Calu3 (cell line): ENCODE results near the gene PSMD1. TPM values are rescaled to one million over a fixed set of nuclear protein-coding genes. Genes with fewer than 3 reads are reported as not detected.

Experiments
- BruUV-seq: library from RNA; stranded (reverse); fragments of 400-500 nt; replicated peaks from 2 replicates; lab custom pipeline; 2021; lab: Mats Ljungman, UMichigan
- CTCF ChIA-PET: fragments of 300-600 bp; sonication (Branson Sonifier 250); formaldehyde crosslinking; loops from one replicate; lab custom pipeline; 2022; ENCODE audit warnings: antibody characterized with exemption; lab: Charles Lee
- DNase-seq: peaks from one replicate; pipeline ENCODE4 v3.0.0; 2022
- H3K27ac Mint-ChIP-seq: one replicate; pipeline ENCODE4 v1.8.0; 2022; ENCODE audit warnings: mixed read lengths; ENCODE audit not compliant: unreplicated experiment
- H3K27me3 Mint-ChIP-seq: one replicate; pipeline ENCODE4 v1.8.0; 2022; ENCODE audit warnings: mixed read lengths; ENCODE audit not compliant: unreplicated experiment
- H3K36me3 Mint-ChIP-seq: one replicate; pipeline ENCODE4 v1.8.0; 2022; ENCODE audit warnings: mild to moderate bottlenecking, moderate library complexity, mixed read lengths; ENCODE audit not compliant: insufficient read depth, unreplicated experiment
- H3K4me1 Mint-ChIP-seq: one replicate; pipeline ENCODE4 v1.8.0; 2022; ENCODE audit warnings: mild to moderate bottlenecking, low read depth, mixed read lengths; ENCODE audit not compliant: unreplicated experiment
- H3K4me3 Mint-ChIP-seq: one replicate; pipeline ENCODE4 v1.8.0; 2022; ENCODE audit warnings: mild to moderate bottlenecking, low read depth, moderate library complexity, mixed read lengths; ENCODE audit not compliant: unreplicated experiment
- H3K9me3 Mint-ChIP-seq: one replicate; pipeline ENCODE4 v1.8.0; 2022; ENCODE audit warnings: low read depth, mixed read lengths; ENCODE audit not compliant: unreplicated experiment
- CTCF ChIP-seq: fragments of 200-600 bp; IDR thresholded peaks from one replicate; pipeline ENCODE4 v1.8.0; 2022; ENCODE audit warnings: antibody characterized with exemption; ENCODE audit not compliant: unreplicated experiment
- intact Hi-C: fragments of 100-400 bp; cut with micrococcal nuclease; formaldehyde crosslinking; loops from one replicate; pipeline ENCODE4 v1.10.0; 2022; ENCODE audit not compliant: unreplicated experiment
- total RNA-seq: library from RNA; stranded (reverse); gene quantifications from 2 replicates; pipeline ENCODE4 v1.2.3, GENCODE V29; 2022

PSMD1 gene
- total RNA-seq, 1 experiment from 2014 or later: 135 TPM

- no peak overlapping the region for H3K4me3 Mint-ChIP-seq
- no peaks in the 10 kb centered on the region for H3K4me1 Mint-ChIP-seq
- no peak overlapping the region for H3K27ac Mint-ChIP-seq
- peaks cover 5% of the 10 kb centered on the region for H3K36me3 Mint-ChIP-seq
- intact Hi-C loops: no loop called here
- H3K9me3 Mint-ChIP-seq: no peaks in the 10 kb centered on the region
- no peaks in the 10 kb centered on the region for H3K27me3 Mint-ChIP-seq
- CTCF ChIA-PET: interaction anchor here (1.6 kb wide), 1 partner anchor 10 kb away, joined by 3 read pairs; no protein-coding TSS in a partner anchor
- no TSS peak for BruUV-seq
- no peak for TF ChIP-seq CTCF
- no peak for DNase-seq
Measured at GRCh38 chr2:231117922-231118613, 61.4 kb downstream of the PSMD1 start.

- Mint-ChIP-seq H3K4me1 (no peaks in the 10 kb centered on the region), H3K9me3 (no peaks in the 10 kb centered on the region), H3K4me3 (no peak overlapping the region), H3K27me3 (no peaks in the 10 kb centered on the region), H3K36me3 (peaks cover 5% of the 10 kb centered on the region), H3K27ac (no peak overlapping the region)
- no peak for TF ChIP-seq CTCF
- no TSS peak for BruUV-seq
- intact Hi-C loops: no loop called here
- CTCF ChIA-PET: interaction anchor here (1.6 kb wide), 1 partner anchor 10 kb away, joined by 3 read pairs; no protein-coding TSS in a partner anchor
- DNase-seq: no peak
Measured at GRCh38 chr2:231118614-231118942, 61.9 kb downstream of the PSMD1 start.

GRCh38 chr2:231123362-231123898, 66.8 kb downstream of the PSMD1 start:
- H3K27ac Mint-ChIP-seq: no peak overlapping the region

More at GRCh38 chr2:231123362-231123898, 66.8 kb downstream of the PSMD1 start:
- Mint-ChIP-seq H3K36me3 (peaks cover 13% of the 10 kb centered on the region), H3K9me3 (no peaks in the 10 kb centered on the region), H3K4me3 (no peak overlapping the region), H3K27me3 (no peaks in the 10 kb centered on the region), H3K4me1 (peaks cover 17% of the 10 kb centered on the region)
- CTCF ChIA-PET: interaction anchor here (0.6 to 1.1 kb wide), 2 partner anchors 11 to 121 kb away, joined by 3 to 5 read pairs; no protein-coding TSS in a partner anchor
- BruUV-seq: no TSS peak
- intact Hi-C loops: no loop called here
- DNase-seq: no peak
- no peak for TF ChIP-seq CTCF
